ENCODE measurements around the gene TSPAN31. TPM values are rescaled to one million over a fixed set of nuclear protein-coding genes. Genes with fewer than 3 reads are reported as not detected.
"Not testable (repeated sequence)": the region's sequence is repeated elsewhere in the genome, so short reads cannot be mapped to it uniquely, and the experiment has no call there.

The TSPAN31 gene
- total RNA-seq, 4 donors from 2014 or later: 38.2 to 103 (median 51.0) TPM

DNA sequence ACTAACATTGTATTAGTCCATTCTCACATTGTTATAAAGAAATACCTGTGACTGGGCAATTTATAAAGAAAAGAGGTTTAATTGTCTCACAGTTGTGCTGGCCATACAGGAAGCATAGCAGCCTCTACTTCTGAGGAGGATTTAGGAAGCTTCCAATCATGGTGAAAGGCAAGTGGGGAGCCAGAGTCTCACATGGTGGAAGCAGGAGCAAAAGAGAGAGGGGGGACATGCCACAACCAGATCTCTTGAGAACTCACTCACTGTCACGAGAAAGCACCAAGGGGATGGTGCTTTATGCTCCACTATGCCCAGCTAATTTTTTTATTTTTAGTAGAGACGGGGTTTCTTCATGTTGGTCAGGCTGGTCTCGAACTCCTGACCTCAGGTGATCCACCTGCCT, 37.6 kb upstream of the TSPAN31 start:
- DNase-seq: no peak

DNA sequence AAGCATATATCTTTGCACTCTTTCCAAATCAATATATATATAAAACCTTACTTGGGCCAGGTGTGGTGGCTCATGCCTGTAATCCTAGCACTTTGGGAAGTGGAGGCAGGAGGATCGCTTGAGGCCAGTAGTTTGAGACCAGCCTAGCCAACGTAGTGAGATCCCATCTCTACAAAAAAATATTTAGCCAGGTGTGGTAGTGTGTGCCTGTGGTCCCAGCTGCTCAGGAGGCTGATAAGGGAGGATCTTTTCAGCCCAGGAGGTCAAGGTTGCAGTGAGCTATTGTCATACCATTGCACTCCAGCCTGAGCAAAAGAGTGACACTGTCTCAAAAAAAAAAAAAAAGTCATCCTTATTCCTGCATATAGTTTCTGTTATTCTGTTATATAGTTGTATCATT, 36.5 kb upstream of the TSPAN31 start:
- DNase-seq: no peak
- no peak for TF ChIP-seq POLR2A (IDR thresholded peaks at IDR 0.05)
- TF ChIP-seq, protein P1, sequence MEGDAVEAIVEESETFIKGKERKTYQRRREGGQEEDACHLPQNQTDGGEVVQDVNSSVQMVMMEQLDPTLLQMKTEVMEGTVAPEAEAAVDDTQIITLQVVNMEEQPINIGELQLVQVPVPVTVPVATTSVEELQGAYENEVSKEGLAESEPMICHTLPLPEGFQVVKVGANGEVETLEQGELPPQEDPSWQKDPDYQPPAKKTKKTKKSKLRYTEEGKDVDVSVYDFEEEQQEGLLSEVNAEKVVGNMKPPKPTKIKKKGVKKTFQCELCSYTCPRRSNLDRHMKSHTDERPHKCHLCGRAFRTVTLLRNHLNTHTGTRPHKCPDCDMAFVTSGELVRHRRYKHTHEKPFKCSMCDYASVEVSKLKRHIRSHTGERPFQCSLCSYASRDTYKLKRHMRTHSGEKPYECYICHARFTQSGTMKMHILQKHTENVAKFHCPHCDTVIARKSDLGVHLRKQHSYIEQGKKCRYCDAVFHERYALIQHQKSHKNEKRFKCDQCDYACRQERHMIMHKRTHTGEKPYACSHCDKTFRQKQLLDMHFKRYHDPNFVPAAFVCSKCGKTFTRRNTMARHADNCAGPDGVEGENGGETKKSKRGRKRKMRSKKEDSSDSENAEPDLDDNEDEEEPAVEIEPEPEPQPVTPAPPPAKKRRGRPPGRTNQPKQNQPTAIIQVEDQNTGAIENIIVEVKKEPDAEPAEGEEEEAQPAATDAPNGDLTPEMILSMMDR (IDR thresholded peaks at IDR 0.05): no peak
- Histone ChIP-seq H3K9me3 (peaks cover 0 to 8% of the 10 kb centered on the region in 2 donors), H3K27me3 (no peaks in the 10 kb centered on the region), H3K4me3 (no peak overlapping the region), H3K36me3 (no peaks in the 10 kb centered on the region), H3K27ac (no peak overlapping the region), H3K4me1 (no peaks in the 10 kb centered on the region)
- intact Hi-C loops (cut with DNase I; ENCODE audit: low total_unique reads): no loop called here

More for the DNA sequence above, 37.6 kb upstream of the TSPAN31 start:
- peaks cover 0 to 8% of the 10 kb centered on the region in 2 donors for H3K9me3 ChIP-seq
- H3K4me1 ChIP-seq: no peaks in the 10 kb centered on the region
- intact Hi-C loops (cut with DNase I; ENCODE audit: low total_unique reads): no loop called here
- TF ChIP-seq, protein P1 (IDR thresholded peaks at IDR 0.05): no peak
- H3K36me3 ChIP-seq: no peaks in the 10 kb centered on the region
- no peak overlapping the region for H3K4me3 ChIP-seq
- no peaks in the 10 kb centered on the region for H3K27me3 ChIP-seq
- no peak overlapping the region for H3K27ac ChIP-seq

DNA sequence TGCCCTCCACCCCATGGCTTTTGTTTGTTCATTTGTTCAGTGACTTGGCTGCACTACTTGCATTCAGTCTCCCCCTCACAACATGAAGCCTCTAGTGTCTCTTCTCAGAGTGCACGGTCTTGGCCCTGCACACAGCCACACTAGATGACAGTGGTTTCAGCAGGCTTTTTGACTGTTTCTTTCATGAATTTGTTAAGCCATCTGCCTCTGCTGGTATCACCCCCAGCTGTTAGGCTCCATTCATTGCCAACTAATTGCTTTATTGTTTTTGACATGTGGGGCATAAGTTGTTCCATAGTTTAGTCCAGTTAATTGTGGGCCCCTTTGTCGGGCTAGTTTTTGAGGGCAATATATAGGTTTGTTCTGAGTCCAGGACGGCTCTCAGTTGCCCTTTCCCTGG, 32.1 kb upstream of the TSPAN31 start:
- no peak overlapping the region for H3K4me3 ChIP-seq
- no peaks in the 10 kb centered on the region for H3K27me3 ChIP-seq
- DNase-seq: no peak
- H3K9me3 ChIP-seq: no peaks in the 10 kb centered on the region
- H3K4me1 ChIP-seq: no peaks in the 10 kb centered on the region
- no peaks in the 10 kb centered on the region for H3K36me3 ChIP-seq
- intact Hi-C loops (cut with DNase I; ENCODE audit: low total_unique reads): no loop called here
- TF ChIP-seq, protein P1 (IDR thresholded peaks at IDR 0.05): no peak
- TF ChIP-seq POLR2A (IDR thresholded peaks at IDR 0.05): no peak
- H3K27ac ChIP-seq: no peak overlapping the region

DNA sequence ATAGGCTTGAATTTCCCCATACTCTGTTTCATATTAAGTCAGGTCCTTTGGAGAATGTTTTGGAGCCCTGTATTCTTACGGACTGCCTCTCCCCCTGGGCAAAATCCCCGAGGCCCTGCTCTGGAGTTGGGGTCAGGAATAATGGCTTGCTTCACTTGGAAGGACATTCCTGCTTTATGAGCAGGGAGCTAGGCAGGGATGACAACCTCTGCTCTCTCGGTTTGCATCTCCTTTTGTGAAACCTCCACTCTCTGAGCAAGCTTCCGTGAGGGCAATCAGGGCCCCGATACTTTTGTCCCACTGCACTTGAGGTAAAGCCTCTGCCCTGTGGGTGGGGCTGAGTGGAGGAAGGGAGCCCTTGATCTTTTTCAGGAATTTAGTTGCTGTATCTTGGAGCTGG, 31.6 kb upstream of the TSPAN31 start:
- no peaks in the 10 kb centered on the region for H3K9me3 ChIP-seq
- no peaks in the 10 kb centered on the region for H3K27me3 ChIP-seq
- H3K27ac ChIP-seq: no peak overlapping the region
- no peaks in the 10 kb centered on the region for H3K4me1 ChIP-seq
- intact Hi-C loops (cut with DNase I; ENCODE audit: low total_unique reads): no loop called here
- no peaks in the 10 kb centered on the region for H3K36me3 ChIP-seq
- no peak for DNase-seq
- H3K4me3 ChIP-seq: no peak overlapping the region
- TF ChIP-seq, protein P1 (IDR thresholded peaks at IDR 0.05): no peak
- no peak for TF ChIP-seq POLR2A (IDR thresholded peaks at IDR 0.05)

DNA sequence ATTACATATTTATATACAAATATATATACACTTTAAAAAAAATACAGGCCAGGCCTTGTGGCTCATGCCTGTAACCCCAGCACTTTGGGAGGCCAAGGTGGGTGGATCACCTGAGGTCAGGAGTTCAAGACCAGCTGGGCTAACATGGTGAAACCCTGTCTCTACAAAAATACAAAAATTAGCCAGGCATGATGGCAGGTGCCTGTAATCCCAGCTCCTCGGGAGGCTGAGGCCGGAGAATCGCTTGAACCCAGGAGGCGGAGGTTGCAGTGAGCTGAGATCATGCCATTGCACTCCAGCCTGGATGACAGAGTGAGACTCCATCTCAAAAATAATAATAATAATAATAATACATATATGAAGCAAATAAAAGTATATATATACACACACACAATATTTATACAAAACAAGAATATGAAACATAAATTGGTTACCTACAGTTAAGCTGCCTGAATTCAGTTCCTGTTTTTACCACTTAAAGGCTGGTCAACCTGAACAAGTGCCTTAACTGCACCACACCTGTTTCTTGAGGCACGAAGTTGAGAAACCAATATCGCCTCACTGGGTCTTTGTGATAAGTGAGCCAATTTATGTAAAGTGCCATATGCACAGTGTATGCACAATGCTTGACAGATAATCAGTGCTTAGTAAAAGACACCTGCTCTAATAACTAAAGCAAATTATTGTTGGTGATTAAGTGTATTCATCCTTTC, 29.6 kb upstream of the TSPAN31 start:
- H3K27me3 ChIP-seq; intact Hi-C loops (cut with DNase I; ENCODE audit: low total_unique reads); DNase-seq; H3K4me1 ChIP-seq; H3K4me3 ChIP-seq; H3K27ac ChIP-seq; H3K36me3 ChIP-seq; H3K9me3 ChIP-seq: not testable (repeated sequence)

DNA sequence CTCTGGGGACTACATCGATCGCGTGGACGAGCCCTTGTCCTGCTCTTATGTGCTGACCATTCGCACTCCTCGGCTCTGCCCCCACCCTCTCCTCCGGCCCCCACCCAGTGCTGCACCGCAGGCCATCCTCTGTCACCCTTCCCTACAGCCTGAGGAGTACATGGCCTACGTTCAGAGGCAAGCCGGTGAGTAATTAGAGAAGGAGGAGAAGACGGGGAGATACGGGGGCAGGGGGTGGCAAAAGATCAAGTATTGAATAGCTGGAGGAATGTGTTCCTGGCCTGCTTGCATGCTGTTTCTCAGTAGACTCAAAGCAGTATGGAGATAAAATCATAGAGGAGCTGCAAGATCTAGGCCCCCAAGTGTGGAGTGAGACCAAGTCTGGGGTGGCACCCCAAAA, 29.1 kb upstream of the TSPAN31 start:
- intact Hi-C loops (cut with DNase I; ENCODE audit: low total_unique reads): no loop called here
- Histone ChIP-seq H3K27ac (no peak overlapping the region), H3K9me3 (no peaks in the 10 kb centered on the region), H3K27me3 (no peaks in the 10 kb centered on the region), H3K4me3 (no peak overlapping the region), H3K36me3 (no peaks in the 10 kb centered on the region), H3K4me1 (no peaks in the 10 kb centered on the region)
- no peak for TF ChIP-seq POLR2A (IDR thresholded peaks at IDR 0.05)
- no peak for DNase-seq

Data from uterus (tissue), 4 donors.